ENCODE results near the gene PGAM5.

- TF ChIP-seq CTCF (IDR thresholded peaks at IDR 0.05) (no peak), POLR2A (IDR thresholded peaks at IDR 0.05) (no peak)
These were observed 38.0 kb upstream of the PGAM5 start for GRCh38 chr12:132672678-132673077.

Data from thyroid gland (tissue), 4 donors.